A673 (cell line): ENCODE results near the gene SART1.

Experiments
- EZH2 ChIP-seq: fragments of 200-600 bp; sonication (generic); IDR thresholded peaks from 2 replicates; pipeline ENCODE4 v1.6.1; 2017; ENCODE audit warnings: borderline replicate concordance, low read depth, mild to moderate bottlenecking, mixed read lengths, antibody characterized with exemption, low read length; ENCODE audit not compliant: poor library complexity, severe bottlenecking
- TF ChIP-seq, protein P1 (sequence below): fragments of 300-800, 200-600 bp; sonication (generic); conservative IDR thresholded peaks from 2 replicates; pipeline ENCODE4 v1.5.1; 2017; ENCODE audit warnings: low read depth, mild to moderate bottlenecking, antibody characterized with exemption, low read length, moderate library complexity, mixed read lengths

DNA sequence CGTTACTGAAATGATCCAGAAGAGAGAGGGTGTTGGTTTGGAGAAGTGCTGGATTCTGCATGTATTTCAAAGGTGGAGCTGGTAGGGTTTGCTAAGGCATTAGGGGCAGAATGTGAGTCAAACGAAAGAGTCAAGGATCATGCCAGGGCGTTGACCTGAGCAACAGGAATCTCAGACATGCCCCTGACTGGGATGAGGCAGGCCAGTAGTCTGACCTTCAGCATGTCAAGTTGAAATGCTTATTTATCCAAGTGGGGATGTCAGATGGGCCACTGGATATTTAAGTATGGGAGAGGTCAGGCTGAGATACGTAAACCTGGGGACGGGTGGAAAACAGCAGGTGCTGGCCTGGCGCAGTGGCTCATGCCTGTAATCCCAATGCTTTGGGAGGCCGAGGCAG is 19.0 kb upstream of the SART1 start:
- TF ChIP-seq, protein P1, sequence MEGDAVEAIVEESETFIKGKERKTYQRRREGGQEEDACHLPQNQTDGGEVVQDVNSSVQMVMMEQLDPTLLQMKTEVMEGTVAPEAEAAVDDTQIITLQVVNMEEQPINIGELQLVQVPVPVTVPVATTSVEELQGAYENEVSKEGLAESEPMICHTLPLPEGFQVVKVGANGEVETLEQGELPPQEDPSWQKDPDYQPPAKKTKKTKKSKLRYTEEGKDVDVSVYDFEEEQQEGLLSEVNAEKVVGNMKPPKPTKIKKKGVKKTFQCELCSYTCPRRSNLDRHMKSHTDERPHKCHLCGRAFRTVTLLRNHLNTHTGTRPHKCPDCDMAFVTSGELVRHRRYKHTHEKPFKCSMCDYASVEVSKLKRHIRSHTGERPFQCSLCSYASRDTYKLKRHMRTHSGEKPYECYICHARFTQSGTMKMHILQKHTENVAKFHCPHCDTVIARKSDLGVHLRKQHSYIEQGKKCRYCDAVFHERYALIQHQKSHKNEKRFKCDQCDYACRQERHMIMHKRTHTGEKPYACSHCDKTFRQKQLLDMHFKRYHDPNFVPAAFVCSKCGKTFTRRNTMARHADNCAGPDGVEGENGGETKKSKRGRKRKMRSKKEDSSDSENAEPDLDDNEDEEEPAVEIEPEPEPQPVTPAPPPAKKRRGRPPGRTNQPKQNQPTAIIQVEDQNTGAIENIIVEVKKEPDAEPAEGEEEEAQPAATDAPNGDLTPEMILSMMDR: no peak
- TF ChIP-seq EZH2: no peak
